ENCODE measurements around the gene MRPL28.
A peak's percentile ranks its signal among the peaks of the same experiment; 100 is the strongest.

GRCh38 chr16:396605-397004 is 26.3 kb upstream of the MRPL28 start:
- TF ChIP-seq EZH2 (IDR thresholded peaks at IDR 0.05) (no peak), POLR2AphosphoS5 (IDR thresholded peaks at IDR 0.05; ENCODE audit: borderline replicate concordance, low read depth, low read length) (peak; percentile 60)
